Right lobe of liver (tissue), 6 donors: ENCODE measurements around the gene LPA. TPM values are rescaled to one million over a fixed set of nuclear protein-coding genes. Genes with fewer than 3 reads are reported as not detected.
"Not testable (repeated sequence)": the region's sequence is repeated elsewhere in the genome, so short reads cannot be mapped to it uniquely, and the experiment has no call there.

ENCODE experiments used
- ATAC-seq, 4 donors: fragments of 200-7000 bp; cut with Tn5 transposase; one replicate each; pipeline ENCODE4 v1.9.1; 2020; ENCODE audit warnings: mild to moderate bottlenecking in 4 of 4, moderate library complexity in 4 of 4
- DNase-seq, 3 donors: peaks; one replicate each; pipeline ENCODE4 v3.0.0-alpha.2; 2020
- H3K27ac ChIP-seq, 3 donors: fragments of 200-600 bp; one replicate each; pipeline ENCODE4 v1.8.0; 2022
- H3K27me3 ChIP-seq, 2 donors: fragments of 200-600 bp; one replicate each; pipeline ENCODE4 v1.8.0; 2022
- H3K36me3 ChIP-seq, 4 donors: fragments of 200-600 bp; sonication (generic) in 1 of 4; one replicate each; pipeline versions ENCODE4 v1.5.1 to v1.8.0; 2017 to 2022; ENCODE audit warnings: control low read depth in 1 of 4
- H3K4me1 ChIP-seq, 4 donors: fragments of 200-600 bp; sonication (generic) in 1 of 4; one replicate each; pipeline versions ENCODE4 v1.5.1 to v1.8.0; 2017 to 2022; ENCODE audit warnings: control low read depth in 1 of 4
- H3K4me3 ChIP-seq, 3 donors: fragments of 200-600 bp; one replicate each; pipeline ENCODE4 v1.8.0; 2022
- H3K9me3 ChIP-seq, 4 donors: fragments of 200-600 bp; sonication (generic) in 1 of 4; one replicate each; pipeline versions ENCODE4 v1.5.1 to v1.8.0; 2017 to 2022; ENCODE audit warnings: control low read depth in 1 of 4
- CTCF ChIP-seq, 4 donors: fragments of 200-600 bp in 3 of 4; fragments of 450-650 bp in 1 of 4; IDR thresholded peaks; one replicate each; pipeline versions ENCODE4 v1.5.1 to v1.8.0; 2016 to 2022; ENCODE audit warnings: antibody characterized with exemption in 4 of 4, mild to moderate bottlenecking in 2 of 4
- POLR2A ChIP-seq: fragments of 450-650 bp; IDR thresholded peaks from one replicate; pipeline ENCODE4 v1.6.1; 2017; ENCODE audit warnings: antibody characterized with exemption, mild to moderate bottlenecking
- WGBS: methylation state at CpG from one replicate; pipeline ENCODE4 v1.1.6; 2018; ENCODE audit warnings: low coverage, low lambda C conversion rate; ENCODE audit not compliant: insufficient coverage; ENCODE audit errors: missing lambda C conversion rate; 5-methylcytosine and 5-hydroxymethylcytosine counted together
- intact Hi-C, 2 donors: fragments of 100-400 bp; cut with DNase I; formaldehyde crosslinking; loops; one replicate each; pipeline versions ENCODE4 v1.11.2 to v1.14.1; 2022
- total RNA-seq, 6 experiments: library from RNA; depleted of rRNA in 2 of 6; stranded (reverse); fragments of >200 nt in 2 of 6; fragmentation: NEBNext Ultra II Directional in 3 of 6; extraction: Animal tissue kit (Norgen Biotek cat#: 25700) in 3 of 6; gene quantifications; one replicate each; pipeline versions ENCODE4 v1.1.0 to v1.2.4, GENCODE V29; 2016 to 2023
- donor health status: DM: no; HTN: yes; CAD: no.
- donor health status: DM: no; HTN: no; CAD: no.
- donor health status: DM: no; HTN: no; CAD: no.
- donor health status: DM: no; HTN: yes; CAD: no.
- donor health status: DM: no; HTN: yes; CAD: no.

LPA gene
- total RNA-seq, 6 experiments from 2014 or later: 13.5 to 442 (median 184) TPM

- intact Hi-C loops: no loop called here
- no peaks in the 10 kb centered on the region for H3K9me3 ChIP-seq
- DNase-seq (peak in 1 of 3 donors; percentile 58), ATAC-seq (peak; percentile 58 to 80 (median 65))
- TF ChIP-seq CTCF (IDR thresholded peaks at IDR 0.05) (peak; percentile 36 to 57 (median 52)), POLR2A (no peak)
- H3K27me3 ChIP-seq: no peaks in the 10 kb centered on the region
- H3K36me3 ChIP-seq: no peaks in the 10 kb centered on the region
- no peak overlapping the region for H3K4me3 ChIP-seq
- peaks cover 0 to 30% (median 9%) of the 10 kb centered on the region in 4 donors for H3K4me1 ChIP-seq
- peak overlapping the region in 1 of 3 donors; percentile 66 for H3K27ac ChIP-seq
- WGBS: 37% methylated on average over 5 of the region's 5 CpGs
Observed at GRCh38 chr6:160692369-160692959, 28.4 kb upstream of the LPA start.

- H3K27me3 ChIP-seq: no peaks in the 10 kb centered on the region
- no peak overlapping the region for H3K4me3 ChIP-seq
- peak overlapping the region in 1 of 3 donors; percentile 66 for H3K27ac ChIP-seq
- no peak for ATAC-seq
- H3K36me3 ChIP-seq: no peaks in the 10 kb centered on the region
- DNase-seq: no peak
- TF ChIP-seq CTCF (IDR thresholded peaks at IDR 0.05): no peak
- no peak for TF ChIP-seq POLR2A
- no peaks in the 10 kb centered on the region for H3K9me3 ChIP-seq
- WGBS: 74% methylated on average over 5 of the region's 5 CpGs
- intact Hi-C loops: no loop called here
- H3K4me1 ChIP-seq: peaks cover 0 to 23% (median 9%) of the 10 kb centered on the region in 4 donors
Observed at GRCh38 chr6:160691617-160692016, 27.5 kb upstream of the LPA start.

- H3K4me1 ChIP-seq: peaks cover 0 to 21% (median 6%) of the 10 kb centered on the region in 4 donors
- no peaks in the 10 kb centered on the region for H3K9me3 ChIP-seq
- DNase-seq (no peak), ATAC-seq (no peak)
- no peak overlapping the region for H3K4me3 ChIP-seq
- no peak overlapping the region for H3K27ac ChIP-seq
- intact Hi-C loops: no loop called here
- TF ChIP-seq POLR2A (no peak), CTCF (IDR thresholded peaks at IDR 0.05) (no peak)
- H3K36me3 ChIP-seq: no peaks in the 10 kb centered on the region
- 63% methylated on average over 5 of the region's 9 CpGs for WGBS
- no peaks in the 10 kb centered on the region for H3K27me3 ChIP-seq
Observed at GRCh38 chr6:160690458-160690857, 26.4 kb upstream of the LPA start.

- intact Hi-C loops: no loop called here
- H3K36me3 ChIP-seq: no peaks in the 10 kb centered on the region
- peak overlapping the region in 1 of 3 donors; percentile 31 for H3K27ac ChIP-seq
- H3K9me3 ChIP-seq: no peaks in the 10 kb centered on the region
- TF ChIP-seq CTCF (IDR thresholded peaks at IDR 0.05) (no peak), POLR2A (no peak)
- peak; percentile 23 to 92 (median 74) for ATAC-seq
- peaks cover 0 to 7% (median 0%) of the 10 kb centered on the region in 4 donors for H3K4me1 ChIP-seq
- 62% methylated on average over 5 of the region's 5 CpGs for WGBS
- no peaks in the 10 kb centered on the region for H3K27me3 ChIP-seq
- no peak overlapping the region for H3K4me3 ChIP-seq
- no peak for DNase-seq
Observed at GRCh38 chr6:160685762-160686450, 21.8 kb upstream of the LPA start.

GRCh38 chr6:160685101-160685761 is 21.2 kb upstream of the LPA start:
- DNase-seq, H3K27me3 ChIP-seq, H3K4me1 ChIP-seq, H3K9me3 ChIP-seq, ATAC-seq, H3K36me3 ChIP-seq, intact Hi-C loops, H3K4me3 ChIP-seq: not testable (repeated sequence)
- peak overlapping the region in 1 of 3 donors; percentile 31 for H3K27ac ChIP-seq
- 73% methylated on average over 9 of the region's 32 CpGs for WGBS
